Stimulated activated CD4-positive, alpha-beta T cell treated with anti-CD3 and anti-CD28 coated beads, Interleukin-12 subunit alpha, Interleukin-12 subunit beta, amount 100 ng/mL, for 48 hours (primary cell): ENCODE data around the gene MAP2K3.

ENCODE experiments used
- DNase-seq, 3 donors: peaks; one replicate each; pipeline ENCODE4 v3.0.0-alpha.2; 2020; ENCODE audit warnings: low read depth in 2 of 3, low spot score in 1 of 3

MAP2K3 gene

DNA sequence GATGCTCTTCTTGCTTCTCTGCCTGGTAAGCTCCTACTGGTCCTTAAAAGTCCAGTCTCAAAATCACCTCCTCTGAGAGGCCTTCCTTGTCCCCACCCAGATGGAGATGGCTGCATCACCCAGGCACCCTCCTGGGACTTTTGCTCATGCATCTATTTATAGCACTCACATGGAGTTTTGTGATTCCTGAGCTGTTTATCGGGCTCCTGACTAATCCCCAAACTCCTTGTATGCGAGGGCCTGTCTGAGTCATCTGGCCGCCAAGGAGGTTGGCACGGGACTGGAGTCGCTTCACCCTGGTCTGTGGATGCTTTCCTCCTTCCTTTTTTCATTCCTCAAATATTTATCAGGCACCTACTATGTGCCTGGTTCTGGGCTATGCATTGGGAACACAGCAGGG lies 2.3 kb upstream of the MAP2K3 start:
- DNase-seq: no peak

- no peak for DNase-seq
Observed at GRCh38 chr17:21282850-21283249, 1.7 kb upstream of the MAP2K3 start.

GRCh38 chr17:21283482-21284318 lies 811 bp upstream of the MAP2K3 start:
- DNase-seq: peak in 1 of 3 donors; percentile 33

DNA sequence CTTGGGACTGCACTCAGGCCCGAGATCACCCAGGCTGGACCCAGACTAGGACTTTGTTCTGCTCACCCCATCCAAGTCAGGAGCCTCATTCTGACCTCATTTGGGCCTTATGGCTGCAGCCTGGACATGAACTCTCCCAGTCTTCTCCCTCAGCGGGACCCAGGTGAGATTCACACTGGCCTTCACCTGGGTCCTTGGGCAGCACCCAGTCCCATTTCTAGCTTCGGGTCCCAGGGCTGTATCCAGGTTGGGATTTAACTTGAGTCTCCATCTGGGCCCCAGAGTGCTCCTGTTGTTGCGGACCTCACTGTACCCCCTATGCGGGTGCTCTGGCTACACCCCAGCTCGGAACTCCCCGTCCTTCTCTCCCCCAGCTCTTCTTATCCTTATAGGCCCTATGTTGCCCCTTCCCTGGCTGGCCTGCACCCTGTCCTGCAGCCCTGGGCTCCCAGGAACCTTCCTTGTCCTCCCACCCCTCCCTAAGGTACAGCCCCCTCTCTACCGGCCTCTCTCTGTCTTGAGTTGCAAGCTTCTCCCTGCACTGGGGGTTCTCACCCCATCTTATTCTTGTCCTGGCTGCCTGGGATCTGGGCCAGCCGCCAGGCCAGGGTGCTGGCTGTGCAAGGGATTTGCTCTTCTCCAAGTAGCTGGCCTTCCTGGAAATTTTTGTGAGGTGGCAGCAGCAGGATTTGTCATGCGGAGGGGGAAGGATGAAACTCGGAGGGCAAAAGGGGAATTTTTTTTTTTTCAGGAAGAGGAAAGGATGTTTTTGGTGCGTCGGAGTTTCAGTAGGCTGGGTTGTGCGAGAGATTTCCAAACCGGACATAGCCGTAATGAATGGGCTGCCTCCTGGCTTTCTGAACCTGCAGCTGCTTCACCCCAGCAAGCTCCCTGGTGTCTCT lies 904 bp downstream of the MAP2K3 start:
- peak in 1 of 3 donors; percentile 16 for DNase-seq

DNA sequence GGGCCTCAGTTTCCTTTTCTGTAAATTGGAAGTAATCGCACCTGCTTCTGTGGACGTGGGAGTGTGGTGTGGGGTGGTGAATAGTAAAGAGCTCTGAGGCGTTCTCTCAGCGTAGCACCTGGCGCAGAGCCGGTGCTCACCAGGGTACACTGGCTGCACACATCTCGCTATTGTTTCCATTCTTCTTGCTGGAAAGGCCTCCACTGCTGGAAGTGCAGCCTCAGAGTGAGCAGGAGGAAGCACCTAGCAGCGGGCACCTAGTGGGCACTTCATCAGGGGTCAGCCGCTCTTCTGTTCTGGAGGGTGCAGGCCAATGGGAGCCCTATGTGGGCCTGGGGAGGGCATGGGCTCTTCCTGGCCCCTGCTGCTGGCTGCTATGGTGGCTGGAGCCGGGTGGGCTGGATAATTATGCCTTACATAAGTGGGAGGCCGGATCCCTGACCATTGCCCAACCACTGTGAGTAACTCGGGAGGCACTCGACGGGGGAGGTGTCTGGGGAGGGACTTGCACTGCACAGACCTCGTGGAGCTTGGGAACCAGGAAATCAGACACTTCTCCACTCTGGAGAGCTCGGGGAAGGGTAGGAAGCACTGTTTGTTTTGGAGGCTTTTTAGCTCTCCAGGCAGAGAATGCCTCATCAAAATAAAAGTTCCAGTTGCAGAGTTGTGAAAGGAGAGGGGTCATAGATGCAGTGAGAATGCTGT lies 1.7 kb downstream of the MAP2K3 start:
- DNase-seq: no peak

DNA sequence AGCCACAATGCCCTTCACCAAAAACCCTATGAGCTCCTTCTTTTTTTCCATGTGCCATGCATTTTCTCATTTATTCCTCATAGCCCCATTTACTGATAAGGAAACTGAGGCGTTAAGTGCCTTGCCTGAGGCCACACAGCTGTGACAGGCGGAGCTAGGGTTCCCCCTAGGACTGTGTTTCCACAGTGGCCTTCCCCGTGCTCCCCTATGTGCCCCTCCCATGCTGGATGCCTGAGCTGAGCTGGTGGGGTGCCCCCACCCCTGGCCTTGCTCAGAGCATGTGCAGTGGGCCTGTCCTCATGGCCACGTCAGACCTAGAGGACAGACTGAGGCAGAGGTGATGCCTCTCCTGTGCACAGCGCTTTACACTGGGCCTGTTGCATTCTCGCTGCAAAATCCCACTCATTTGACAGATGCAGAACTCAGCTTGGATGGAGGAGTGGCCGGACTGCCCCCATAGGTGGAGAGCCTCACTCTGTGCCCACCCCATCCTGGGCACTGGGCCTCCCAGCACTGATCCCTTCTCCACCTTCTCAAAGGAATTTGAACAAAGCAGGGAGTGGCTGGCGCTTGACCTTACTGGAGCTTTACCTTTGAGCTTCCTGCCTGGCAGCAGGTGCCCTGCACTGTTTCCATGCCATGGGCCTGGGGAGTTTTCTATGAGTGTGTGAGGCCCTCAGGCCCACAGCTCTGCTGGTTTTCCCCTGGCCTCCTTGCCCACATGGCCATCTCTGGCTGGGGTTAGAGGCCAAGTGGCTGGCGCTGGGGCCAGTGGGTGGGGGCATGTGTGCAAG lies 2.6 kb downstream of the MAP2K3 start:
- peak in 1 of 3 donors; percentile 20 for DNase-seq

- DNase-seq: peak; percentile 95
Observed at GRCh38 chr17:21287703-21288449, 3.4 kb downstream of the MAP2K3 start.

- DNase-seq: no peak
Observed at GRCh38 chr17:21288571-21289017, 4.1 kb downstream of the MAP2K3 start.

DNA sequence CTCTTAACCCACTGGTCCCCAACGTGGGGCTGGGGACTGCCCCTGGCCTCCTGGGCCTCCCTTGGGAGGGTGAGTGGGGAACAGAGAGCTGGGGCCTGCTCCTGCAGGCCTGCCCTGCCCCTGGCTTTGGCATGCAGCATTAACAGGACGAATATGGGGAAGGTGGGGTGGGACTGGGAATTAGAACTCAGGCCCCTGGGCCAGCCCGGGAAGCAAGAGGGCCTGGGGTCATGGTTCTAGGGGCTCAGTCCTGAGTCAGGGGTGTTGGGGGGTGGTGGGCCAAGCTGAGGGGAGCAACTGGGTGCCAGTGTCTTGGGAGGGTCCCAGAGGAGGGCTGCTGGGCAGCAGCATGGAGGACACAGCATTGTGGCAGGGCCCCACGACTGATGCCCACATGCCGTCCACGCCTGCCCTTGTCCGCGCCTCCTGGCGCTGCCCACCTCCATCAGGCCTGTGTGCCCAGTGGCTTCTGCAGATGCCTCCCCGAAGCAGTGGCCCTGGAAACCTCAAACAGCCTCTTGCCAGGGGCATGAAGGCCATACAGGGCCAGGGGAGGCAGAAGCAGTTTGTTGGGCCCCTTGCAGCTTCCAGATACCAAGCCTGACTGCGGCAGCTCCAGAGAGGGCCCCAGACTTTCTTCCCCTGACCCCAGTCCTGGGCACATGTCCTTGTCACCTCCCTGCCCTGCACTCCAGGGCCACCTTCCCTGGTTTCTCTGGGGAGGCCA lies 4.8 kb downstream of the MAP2K3 start:
- no peak for DNase-seq

- no peak for DNase-seq
Observed at GRCh38 chr17:21289902-21290571, 5.5 kb downstream of the MAP2K3 start.

- DNase-seq: no peak
Observed at GRCh38 chr17:21291357-21291756, 6.8 kb downstream of the MAP2K3 start.

DNA sequence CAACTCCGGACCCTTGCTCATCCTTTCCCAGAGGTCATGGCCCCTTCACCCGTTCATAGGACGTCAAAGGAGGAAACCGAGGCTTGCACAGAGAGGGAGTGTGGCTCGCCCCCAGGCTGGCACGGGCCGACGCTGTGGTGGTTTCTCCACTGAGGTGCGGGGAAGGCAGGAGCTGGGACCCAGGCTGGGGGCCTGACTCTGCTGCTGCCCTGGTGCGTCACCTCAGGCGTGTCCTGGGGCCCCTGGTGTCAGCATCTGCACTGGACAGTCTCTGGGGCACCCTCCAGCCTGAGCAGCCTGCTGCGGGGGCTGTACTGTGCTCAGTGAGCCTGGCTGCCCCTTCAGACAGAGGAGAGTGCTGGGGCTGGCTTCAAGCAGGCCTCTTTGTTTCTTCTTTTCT lies 7.4 kb downstream of the MAP2K3 start:
- DNase-seq: no peak

DNA sequence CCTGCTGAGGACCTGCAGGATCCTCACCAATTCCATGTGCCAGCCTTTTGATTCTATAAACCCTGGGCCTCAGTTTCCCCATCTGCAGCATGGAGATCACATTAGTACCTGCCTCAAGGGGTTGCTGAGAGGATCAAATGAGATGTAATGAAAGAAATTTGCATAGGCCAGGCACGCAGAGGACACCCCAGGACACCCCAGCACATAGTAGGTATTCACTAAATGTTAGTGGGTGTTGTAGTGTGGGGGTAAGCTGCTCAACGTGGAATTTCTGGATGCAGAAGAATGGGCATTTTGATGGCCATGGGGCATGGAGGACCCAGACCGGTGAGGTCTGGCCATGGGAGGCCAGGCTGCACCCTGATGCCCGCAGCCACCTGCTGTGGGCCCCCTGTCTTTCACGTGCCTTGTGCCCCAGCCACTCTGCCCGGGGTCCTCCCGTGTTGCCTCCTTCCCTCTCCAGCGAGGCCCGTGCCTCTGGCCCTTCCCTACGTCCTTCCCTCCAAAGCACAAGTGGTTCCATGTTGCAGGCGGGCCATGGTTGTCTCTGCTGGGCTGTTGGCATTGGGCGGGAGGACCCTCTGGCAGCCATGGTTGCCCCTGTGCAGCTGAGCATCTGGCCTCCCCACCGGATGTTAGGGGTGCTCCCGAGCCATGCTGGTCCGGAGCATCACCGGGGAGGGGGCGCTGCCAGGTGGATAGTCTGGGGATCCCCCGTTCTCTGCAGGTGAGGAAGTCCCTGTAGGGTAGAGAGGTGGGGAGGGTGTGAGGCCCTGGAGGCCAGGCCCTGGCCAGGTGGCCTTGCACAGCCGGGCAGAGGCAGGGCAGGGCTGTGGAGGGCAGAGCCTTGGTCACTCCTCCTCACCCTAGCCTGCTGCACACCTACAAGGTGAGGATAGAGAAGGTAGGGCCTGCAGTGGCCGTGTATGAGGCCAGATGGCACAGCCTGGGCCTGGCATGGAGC lies 8.6 kb downstream of the MAP2K3 start:
- DNase-seq: no peak

GRCh38 chr17:21293831-21294210 lies 9.3 kb downstream of the MAP2K3 start:
- DNase-seq: no peak

- DNase-seq: no peak
Observed at GRCh38 chr17:21294321-21295035, 10.0 kb downstream of the MAP2K3 start.

DNA sequence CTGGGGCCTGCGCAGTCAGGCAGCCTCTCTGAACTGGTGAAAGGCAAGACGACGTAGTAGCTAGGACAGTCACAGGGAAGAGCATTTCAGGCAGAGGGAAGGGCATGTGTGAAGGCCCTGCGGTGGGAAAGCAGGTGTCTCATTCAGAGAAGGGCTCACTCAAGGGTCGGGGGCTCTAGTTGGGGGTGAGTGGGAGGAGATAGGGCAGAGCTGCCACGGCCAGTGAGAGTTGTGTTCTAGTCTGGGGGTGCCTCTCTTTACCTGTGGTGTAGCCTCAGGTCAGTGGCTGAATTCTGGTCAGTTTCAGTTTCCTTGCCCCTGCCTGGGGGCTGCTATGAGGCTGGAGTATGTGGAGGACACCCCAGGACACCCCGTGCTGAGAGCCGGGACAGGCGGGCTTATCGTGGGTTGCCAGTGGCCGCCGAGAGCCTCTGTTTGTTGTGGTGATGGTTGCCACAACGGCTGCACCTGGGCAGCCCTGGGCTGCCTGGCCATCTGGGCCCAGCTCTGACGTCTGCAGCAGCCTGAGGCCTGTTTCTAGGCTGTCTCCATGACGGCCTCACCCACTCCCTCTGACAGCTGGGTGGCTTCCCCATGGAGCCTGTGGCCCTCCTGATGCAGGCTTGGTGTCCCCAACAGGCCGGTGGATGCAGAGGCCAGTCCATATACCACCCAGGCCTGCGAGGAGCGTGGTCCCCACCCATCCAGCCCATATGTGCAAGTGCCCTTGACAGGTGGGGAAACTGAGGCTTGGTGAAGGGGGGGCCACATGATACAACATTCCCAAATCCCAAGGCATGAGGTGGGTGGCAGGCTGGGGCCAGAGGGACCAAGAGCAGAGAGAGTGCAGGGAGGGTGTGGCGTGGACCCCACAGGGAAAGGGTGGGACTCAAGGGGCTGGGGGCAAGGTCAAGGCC lies 10.8 kb downstream of the MAP2K3 start:
- DNase-seq: no peak
